HepG2 (cell line): Measurements from ENCODE around the gene PCSK1. TPM values are rescaled to one million over a fixed set of nuclear protein-coding genes. Genes with fewer than 3 reads are reported as not detected.
A peak's percentile ranks its signal among the peaks of the same experiment; 100 is the strongest.

ENCODE experiments used
- CHD4 ChIP-seq: fragments of 200-600 bp; sonication (generic); IDR thresholded peaks from 2 replicates; pipeline ENCODE4 v1.7.0; 2017; ENCODE audit warnings: mild to moderate bottlenecking, low read length, borderline replicate concordance
- CTCF ChIP-seq: sonication (generic); formaldehyde crosslinking; IDR thresholded peaks from 2 replicates; pipeline ENCODE4 v1.5.0; 2020; ENCODE audit warnings: mild to moderate bottlenecking, missing genetic modification reagents, moderate library complexity
- ELF1 ChIP-seq: sonication (generic); formaldehyde crosslinking; IDR thresholded peaks from 2 replicates; pipeline ENCODE4 v1.4.0; 2020; ENCODE audit warnings: missing genetic modification reagents
- ETV5 ChIP-seq: IDR thresholded peaks from 2 replicates; pipeline ENCODE4 v1.6.1; 2018; ENCODE audit warnings: missing biosample characterization, missing genetic modification reagents, inconsistent platforms, borderline replicate concordance
- FOSL2 ChIP-seq: sonication (generic); formaldehyde crosslinking; IDR thresholded peaks from 2 replicates; pipeline ENCODE4 v1.4.0; 2020; ENCODE audit warnings: missing genetic modification reagents
- HES4 ChIP-seq: sonication (generic); formaldehyde crosslinking; IDR thresholded peaks from 2 replicates; pipeline ENCODE4 v1.9.0; 2021; ENCODE audit warnings: mild to moderate bottlenecking, missing genetic modification reagents, borderline replicate concordance
- HNRNPH1 ChIP-seq: fragments of 200-400 bp; formaldehyde crosslinking; optimal IDR thresholded peaks from 2 replicates; pipeline ENCODE3; 2017; ENCODE audit warnings: mild to moderate bottlenecking, low read depth, low read length
- HOXA3 ChIP-seq: sonication (generic); formaldehyde crosslinking; IDR thresholded peaks from 2 replicates; pipeline ENCODE4 v1.5.0; 2020; ENCODE audit warnings: missing genetic modification reagents
- KLF16 ChIP-seq, 2 experiments: sonication (generic) in 1 of 2; formaldehyde crosslinking in 1 of 2; IDR thresholded peaks; 2 replicates each; pipeline versions ENCODE4 v1.6.1 to v1.8.0; 2016 to 2023; ENCODE audit warnings: missing genetic modification reagents in 2 of 2, missing compliant biosample characterization in 1 of 2
- KMT2B ChIP-seq: IDR thresholded peaks from 2 replicates; pipeline ENCODE4 v1.6.1; 2016; ENCODE audit warnings: missing genetic modification reagents, missing compliant biosample characterization
- MYC ChIP-seq: sonication (generic); formaldehyde crosslinking; IDR thresholded peaks from 2 replicates; pipeline ENCODE4 v1.9.0; 2021; ENCODE audit warnings: missing genetic modification reagents, borderline replicate concordance
- NFKBIZ ChIP-seq: IDR thresholded peaks from 2 replicates; pipeline ENCODE4 v1.6.1; 2018; ENCODE audit warnings: missing genetic modification reagents, missing compliant biosample characterization
- NFRKB ChIP-seq: fragments of 450-650 bp; IDR thresholded peaks from 2 replicates; pipeline ENCODE4 v1.6.1; 2017
- NR2C2 ChIP-seq: sonication (generic); formaldehyde crosslinking; IDR thresholded peaks from 2 replicates; pipeline ENCODE4 v1.4.0; 2020; ENCODE audit warnings: missing genetic modification reagents, mild to moderate bottlenecking, moderate library complexity, borderline replicate concordance
- PAWR ChIP-seq: sonication (generic); formaldehyde crosslinking; IDR thresholded peaks from 2 replicates; pipeline ENCODE4 v1.4.0; 2020; ENCODE audit warnings: missing genetic modification reagents, mild to moderate bottlenecking, borderline replicate concordance
- PCBP1 ChIP-seq: fragments of 200-400 bp; formaldehyde crosslinking; IDR thresholded peaks from 2 replicates; pipeline ENCODE4 v1.6.1; 2017; ENCODE audit warnings: mild to moderate bottlenecking, low read depth, low read length, borderline replicate concordance
- RNF2 ChIP-seq: fragments of 450-650 bp; conservative IDR thresholded peaks from 2 replicates; pipeline ENCODE4 v1.6.1; 2016; ENCODE audit warnings: low read depth
- SMAD3 ChIP-seq: sonication (generic); formaldehyde crosslinking; IDR thresholded peaks from 2 replicates; pipeline ENCODE4 v1.4.0; 2020; ENCODE audit warnings: missing genetic modification reagents
- STAG1 ChIP-seq: sonication (generic); formaldehyde crosslinking; IDR thresholded peaks from 2 replicates; pipeline ENCODE4 v1.4.0; 2020; ENCODE audit warnings: missing genetic modification reagents
- TBX3 ChIP-seq: fragments of 450-650 bp; IDR thresholded peaks from 2 replicates; pipeline ENCODE4 v1.6.1; 2017; ENCODE audit warnings: antibody characterized with exemption, mild to moderate bottlenecking, inconsistent platforms, borderline replicate concordance
- TEF ChIP-seq: sonication (generic); formaldehyde crosslinking; IDR thresholded peaks from 2 replicates; pipeline ENCODE4 v1.5.0; 2020; ENCODE audit warnings: missing genetic modification reagents
- U2AF2 ChIP-seq: fragments of 200-400 bp; formaldehyde crosslinking; IDR thresholded peaks from 2 replicates; pipeline ENCODE4 v1.6.1; 2017; ENCODE audit warnings: low read depth, mild to moderate bottlenecking, low read length
- ZBTB25 ChIP-seq: IDR thresholded peaks from 2 replicates; pipeline ENCODE4 v1.6.1; 2018; ENCODE audit warnings: missing genetic modification reagents
- ZBTB7A ChIP-seq: sonication (generic); formaldehyde crosslinking; IDR thresholded peaks from 2 replicates; pipeline ENCODE4 v1.8.0; 2022; ENCODE audit warnings: mild to moderate bottlenecking, missing genetic modification reagents
- ZFP36L2 ChIP-seq: sonication (generic); formaldehyde crosslinking; IDR thresholded peaks from 2 replicates; pipeline ENCODE4 v1.4.0; 2020; ENCODE audit warnings: missing genetic modification reagents
- ZHX1 ChIP-seq: sonication (generic); formaldehyde crosslinking; IDR thresholded peaks from 2 replicates; pipeline ENCODE4 v1.8.1; 2022; ENCODE audit warnings: low read depth, mild to moderate bottlenecking, missing genetic modification reagents
- ZNF841 ChIP-seq: sonication (generic); formaldehyde crosslinking; IDR thresholded peaks from 2 replicates; pipeline ENCODE4 v1.8.1; 2023; ENCODE audit warnings: missing genetic modification reagents, borderline replicate concordance
- polyA plus RNA-seq, 8 experiments: library from polyadenylated mRNA; depleted of rRNA in 3 of 8; stranded (reverse) in 7 of 8; unstranded in 1 of 8; fragments of >200 nt; fragmentation: Illumina TruSeq in 4 of 8; extraction: Trizol in 4 of 8; gene quantifications; 2 replicates each; pipeline versions ENCODE4 v1.2.1 to v1.2.3, GENCODE V29; 2011 to 2016; ENCODE audit warnings: low read depth in 4 of 8, missing spikeins in 1 of 8, mixed read lengths in 1 of 8; ENCODE audit not compliant: insufficient read depth in 1 of 8
- total RNA-seq, 5 experiments: library from RNA; depleted of rRNA; stranded (reverse); fragments of >200 nt; fragmentation: Illumina TruSeq; extraction: Trizol; gene quantifications; 2 replicates each; pipeline ENCODE4 v1.2.3, GENCODE V29; 2016; ENCODE audit warnings: low read depth in 1 of 5

The PCSK1 gene
- total and polyA plus RNA-seq, 2 of the 13 experiments (the other 11 are each of a cell fraction or from before 2014, with no cell fraction given): not detected

- no peak for TF ChIP-seq FOSL2 (CRISPR knock-in tag)
- TF ChIP-seq HES4: peak; percentile 33; the same call in 1 of the 2 replicates
- TF ChIP-seq CTCF (CRISPR knock-in tag): 0 out of 2 replicates have a peak, but pooled peaks have one; percentile 16
- no peak for TF ChIP-seq NFKBIZ (CRISPR knock-in tag)
- TF ChIP-seq PAWR (CRISPR knock-in tag): no peak
- TF ChIP-seq CHD4: no peak
- 0 out of 2 replicates have a peak, but pooled peaks have one; percentile 35 for TF ChIP-seq HOXA3 (CRISPR knock-in tag)
- TF ChIP-seq HNRNPH1: no peak
- TF ChIP-seq NR2C2 (CRISPR knock-in tag): no peak
- TF ChIP-seq SMAD3: peak; percentile 77; the same call in 1 of the 2 replicates
- no peak for TF ChIP-seq U2AF2
- TF ChIP-seq KMT2B (CRISPR knock-in tag): peak; percentile 41; the same call in 1 of the 2 replicates
- no peak for TF ChIP-seq NFRKB
- TF ChIP-seq MYC (CRISPR knock-in tag): no peak
- TF ChIP-seq KLF16 (CRISPR knock-in tag; IDR thresholded peaks at IDR 0.05): peak in 1 of 2 experiments; percentile 69; a peak in 1 of 4 replicates
- TF ChIP-seq ZBTB25 (CRISPR knock-in tag): peak; percentile 72
- 0 out of 2 replicates have a peak, but pooled peaks have one; percentile 25 for TF ChIP-seq ETV5 (CRISPR knock-in tag)
- TF ChIP-seq STAG1 (CRISPR knock-in tag): peak; percentile 29
- TF ChIP-seq TEF (CRISPR knock-in tag): 0 out of 2 replicates have a peak, but pooled peaks have one; percentile 48
- TF ChIP-seq PCBP1: no peak
- no peak for TF ChIP-seq ELF1 (CRISPR knock-in tag)
- no peak for TF ChIP-seq TBX3
- no peak for TF ChIP-seq ZNF841 (CRISPR knock-in tag)
- TF ChIP-seq ZBTB7A (CRISPR knock-in tag): no peak
- 0 out of 2 replicates have a peak, but pooled peaks have one; percentile 33 for TF ChIP-seq ZFP36L2 (CRISPR knock-in tag)
- TF ChIP-seq ZHX1 (CRISPR knock-in tag): no peak
- TF ChIP-seq RNF2: no peak
Measured at GRCh38 chr5:96434201-96434645, 1.2 kb upstream of the PCSK1 start (continued).
